GM18951 (cell line): ENCODE measurements around the gene LCE7A.

Source experiments
- POLR2A ChIP-seq: IDR thresholded peaks from 4 replicates; pipeline ENCODE4 v1.6.1; 2011; ENCODE audit warnings: mild to moderate bottlenecking; ENCODE audit not compliant: insufficient read length, insufficient read depth; ENCODE audit errors: extremely low read depth
- in situ Hi-C: fragments of 300-500 bp; cut with MboI; formaldehyde crosslinking; loops from one replicate; pipeline ENCODE4 v1.12.0; 2022; ENCODE audit warnings: low sequenced_read_pairs, mixed read lengths, inconsistent platforms; ENCODE audit not compliant: unreplicated experiment

LCE7A gene

GRCh38 chr1:152869808-152870419, 10.1 kb downstream of the LCE7A start:
- no peak for TF ChIP-seq POLR2A
- in situ Hi-C loops: no loop called here

GRCh38 chr1:152870831-152871730, 11.3 kb downstream of the LCE7A start:
- no peak for TF ChIP-seq POLR2A
- in situ Hi-C loops: no loop called here

- in situ Hi-C loops: no loop called here
- TF ChIP-seq POLR2A: no peak
Observed at GRCh38 chr1:152871731-152872126, 11.9 kb downstream of the LCE7A start.

- in situ Hi-C loops: no loop called here
- no peak for TF ChIP-seq POLR2A
Observed at GRCh38 chr1:152873495-152873894, 13.7 kb downstream of the LCE7A start.

GRCh38 chr1:152876827-152877226, 17.0 kb downstream of the LCE7A start:
- TF ChIP-seq POLR2A: no peak
- in situ Hi-C loops: no loop called here

GRCh38 chr1:152878042-152878441, 18.2 kb downstream of the LCE7A start, which contains the start of gene SMCP:
SMCP (plus strand) TSS chr1:152878322; CDS start chr1:152884423, 6,101 bp downstream.
- no peak for TF ChIP-seq POLR2A
- in situ Hi-C loops: no loop called here

GRCh38 chr1:152879559-152880198, 19.9 kb downstream of the LCE7A start:
- in situ Hi-C loops: no loop called here
- no peak for TF ChIP-seq POLR2A

- in situ Hi-C loops: no loop called here
- TF ChIP-seq POLR2A: no peak
Observed at GRCh38 chr1:152880316-152880715, 20.5 kb downstream of the LCE7A start.

- in situ Hi-C loops: no loop called here
- no peak for TF ChIP-seq POLR2A
Observed at GRCh38 chr1:152880907-152881306, 21.1 kb downstream of the LCE7A start.

GRCh38 chr1:152884085-152884484, 24.3 kb downstream of the LCE7A start:
- in situ Hi-C loops: no loop called here
- TF ChIP-seq POLR2A: no peak

GRCh38 chr1:152884506-152884905, 24.7 kb downstream of the LCE7A start:
- TF ChIP-seq POLR2A: no peak
- in situ Hi-C loops: no loop called here

- no peak for TF ChIP-seq POLR2A
- in situ Hi-C loops: no loop called here
Observed at GRCh38 chr1:152884966-152885624, 25.3 kb downstream of the LCE7A start.

GRCh38 chr1:152886085-152886484, 26.3 kb downstream of the LCE7A start:
- no peak for TF ChIP-seq POLR2A

More at GRCh38 chr1:152886085-152886484, 26.3 kb downstream of the LCE7A start:
- in situ Hi-C loops: no loop called here
